Fibroblast of peridontal ligament (primary cell): ENCODE results near the gene FBRSL1.
"Not testable (repeated sequence)": the region's sequence is repeated elsewhere in the genome, so short reads cannot be mapped to it uniquely, and the experiment has no call there.

Source experiments
- DNase-seq: peaks from one replicate; pipeline ENCODE4 v3.0.0-alpha.2; 2010; ENCODE audit errors: extremely low read depth

FBRSL1 gene

DNA sequence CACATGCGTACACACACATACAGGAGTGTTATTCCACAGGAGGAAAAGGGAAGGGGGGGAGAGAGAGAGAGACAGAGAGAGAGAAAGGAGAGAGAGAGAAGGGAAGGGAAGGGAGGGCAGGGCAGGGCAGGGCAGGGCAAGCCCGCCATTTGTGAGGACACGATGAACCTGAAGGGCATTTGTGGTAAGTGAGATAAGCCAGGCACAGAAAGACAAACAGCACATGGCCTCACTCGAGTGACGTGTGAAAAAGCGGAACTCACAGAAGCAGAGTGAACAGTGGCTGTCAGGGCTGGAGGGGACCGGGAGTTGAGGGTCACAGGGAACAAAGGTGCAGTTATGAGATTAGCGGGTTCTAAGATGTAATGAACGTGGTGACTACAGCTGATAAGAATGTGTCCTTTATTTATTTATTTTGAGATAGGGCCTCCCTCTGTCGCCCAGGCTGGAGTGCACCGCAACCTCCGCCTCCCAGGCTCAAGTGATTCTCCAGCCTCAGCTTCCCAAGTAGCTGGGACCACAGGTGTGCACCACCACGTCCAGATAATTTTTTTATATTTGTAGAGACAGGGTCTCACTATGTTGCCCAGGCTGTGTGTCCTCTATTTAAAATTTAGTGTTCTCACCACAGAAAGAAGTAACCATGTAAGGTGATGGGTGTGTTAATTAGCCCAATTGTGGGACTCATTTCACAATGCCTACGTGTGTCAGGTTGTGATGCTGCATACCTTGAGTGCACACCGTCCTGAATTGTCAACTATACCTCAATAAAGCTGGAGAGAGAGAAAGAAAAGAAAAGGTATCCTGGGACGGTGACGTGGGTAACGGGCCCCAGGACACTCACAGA, 18.7 kb upstream of the FBRSL1 start:
- DNase-seq, result no peak

DNA sequence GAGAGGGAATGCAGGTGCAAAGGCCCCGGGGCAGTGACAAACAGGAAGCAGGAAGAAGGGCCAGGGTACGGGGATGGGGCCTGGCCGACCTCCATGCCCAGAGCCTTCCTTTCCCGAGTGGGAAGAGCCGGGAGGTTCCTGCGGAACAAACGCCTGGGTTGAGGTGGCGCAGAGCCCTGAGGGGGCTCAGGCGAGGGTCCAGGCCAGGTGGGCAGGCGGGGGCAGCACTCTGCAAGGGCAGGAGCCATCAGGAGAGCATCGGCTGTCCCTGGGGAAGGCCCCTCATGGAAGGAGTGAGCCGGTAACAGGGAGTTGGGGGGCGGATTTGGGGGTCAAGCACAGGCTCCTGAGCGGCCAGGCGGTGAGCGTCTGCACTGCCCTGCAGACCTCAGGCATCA, 18.1 kb upstream of the FBRSL1 start:
- no peak for DNase-seq

DNA sequence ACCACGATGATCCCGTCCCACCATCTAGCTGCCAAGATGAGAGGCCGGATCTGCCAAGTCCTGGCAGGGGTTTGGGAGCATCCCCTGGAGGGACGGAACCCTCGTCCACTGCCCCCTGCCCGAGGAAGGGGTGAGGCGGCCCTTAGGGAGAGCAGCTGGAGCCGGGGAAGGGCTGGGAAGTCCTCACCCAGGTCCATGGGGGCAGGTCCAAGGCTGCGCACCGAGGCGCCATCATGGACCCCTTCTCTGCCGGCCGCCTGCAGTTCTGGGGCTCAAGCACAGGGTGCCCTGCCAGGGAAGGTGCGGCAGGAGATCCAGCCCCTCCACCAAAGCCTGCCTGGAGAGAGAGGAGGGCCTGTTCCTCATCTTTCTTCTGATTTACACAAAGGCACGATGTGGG, 17.6 kb upstream of the FBRSL1 start:
- no peak for DNase-seq

DNA sequence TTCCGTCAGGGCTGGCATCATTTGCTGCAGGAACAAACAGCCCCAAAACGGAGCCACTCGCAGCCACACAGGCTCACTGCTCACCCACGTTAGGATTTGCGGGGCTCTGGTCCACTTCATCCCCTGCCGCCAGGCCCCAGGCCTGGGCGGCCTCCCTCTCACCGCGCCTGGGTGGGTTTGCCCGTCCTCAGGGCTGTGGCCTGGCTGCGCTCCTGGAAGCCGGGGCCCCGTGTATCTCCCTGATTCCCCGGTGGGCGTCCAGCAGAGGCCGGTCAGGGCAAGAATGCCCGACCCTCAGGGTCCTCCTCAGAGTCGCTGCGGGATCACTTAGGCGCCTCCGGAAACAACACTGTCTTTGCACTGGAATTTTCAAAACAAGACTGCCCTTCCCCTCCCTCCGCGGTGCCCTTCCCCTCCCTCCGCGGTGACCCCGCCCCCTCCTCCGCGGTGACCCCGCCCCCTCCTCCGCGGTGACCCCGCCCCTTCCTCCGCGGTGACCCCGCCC, 15.7 kb upstream of the FBRSL1 start:
- DNase-seq, result no peak

DNA sequence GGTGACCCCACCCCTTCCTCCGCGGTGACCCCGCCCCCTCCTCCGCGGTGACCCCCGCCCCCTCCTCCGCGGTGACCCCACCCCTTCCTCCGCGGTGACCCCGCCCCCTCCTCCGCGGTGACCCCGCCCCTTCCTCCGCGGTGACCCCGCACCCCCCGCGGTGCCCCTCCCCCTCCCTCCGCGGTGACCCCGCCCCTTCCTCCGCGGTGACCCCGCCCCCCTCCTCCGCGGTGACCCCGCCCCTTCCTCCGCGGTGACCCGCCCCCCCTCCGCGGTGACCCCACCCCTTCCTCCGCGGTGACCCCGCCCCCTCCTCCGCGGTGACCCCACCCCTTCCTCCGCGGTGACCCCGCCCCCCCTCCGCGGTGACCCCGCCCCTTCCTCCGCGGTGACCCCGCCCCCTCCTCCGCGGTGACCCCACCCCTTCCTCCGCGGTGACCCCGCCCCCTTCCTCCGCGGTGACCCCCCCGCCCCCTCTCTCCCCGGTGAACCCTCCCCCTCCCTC, 15.1 kb upstream of the FBRSL1 start:
- not testable (repeated sequence) for DNase-seq

DNA sequence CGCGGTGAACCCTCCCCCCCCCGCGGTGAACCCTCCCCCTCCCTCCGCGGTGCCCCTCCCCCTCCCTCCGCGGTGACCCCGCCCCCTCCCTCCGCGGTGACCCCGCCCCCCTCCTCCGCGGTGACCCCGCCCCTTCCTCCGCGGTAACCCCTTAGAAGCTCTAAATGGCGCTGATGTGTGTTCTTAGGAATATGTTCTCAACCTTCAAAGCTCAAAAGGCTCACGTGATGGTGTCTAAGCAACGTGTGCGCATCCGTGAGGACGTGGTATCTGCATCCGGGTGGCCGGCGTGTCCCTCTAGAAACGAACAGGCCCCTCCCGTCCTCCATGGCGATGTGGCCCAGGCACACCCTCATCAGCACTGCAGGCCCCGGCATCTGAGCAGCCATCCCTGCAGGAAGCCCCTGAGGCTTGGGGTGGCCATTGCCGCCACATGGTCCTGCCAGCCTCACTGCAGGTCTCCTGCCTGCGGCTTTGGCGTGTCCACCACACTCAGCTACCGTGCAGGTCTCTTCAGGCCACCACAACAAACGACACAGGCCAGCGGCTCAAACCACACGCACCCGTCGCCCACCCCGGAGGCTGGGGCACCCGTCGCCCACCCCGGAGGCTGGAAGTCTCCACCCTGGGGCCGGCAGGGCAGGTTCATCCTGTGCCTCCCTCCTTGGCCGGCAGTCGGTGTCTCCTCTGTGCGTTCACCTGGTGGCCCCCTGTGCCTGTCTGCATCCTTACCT, 14.5 kb upstream of the FBRSL1 start:
- DNase-seq, result no peak

DNA sequence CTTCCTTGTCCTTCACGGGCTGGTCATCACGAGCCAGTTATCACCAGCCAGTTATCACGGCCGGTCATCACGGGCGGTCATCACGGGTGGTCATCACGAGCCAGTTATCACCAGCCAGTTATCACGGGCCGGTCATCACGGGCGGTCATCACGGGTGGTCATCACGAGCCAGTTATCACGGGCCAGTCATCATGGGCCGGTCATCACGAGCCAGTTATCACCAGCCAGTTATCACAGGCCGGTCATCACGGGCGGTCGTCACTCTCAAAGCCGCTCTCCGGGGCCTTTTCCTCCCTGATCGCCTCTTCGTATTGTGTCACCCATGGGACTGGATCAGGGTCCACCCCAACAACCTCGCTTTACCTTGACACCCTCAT, 13.9 kb upstream of the FBRSL1 start:
- no peak for DNase-seq

DNA sequence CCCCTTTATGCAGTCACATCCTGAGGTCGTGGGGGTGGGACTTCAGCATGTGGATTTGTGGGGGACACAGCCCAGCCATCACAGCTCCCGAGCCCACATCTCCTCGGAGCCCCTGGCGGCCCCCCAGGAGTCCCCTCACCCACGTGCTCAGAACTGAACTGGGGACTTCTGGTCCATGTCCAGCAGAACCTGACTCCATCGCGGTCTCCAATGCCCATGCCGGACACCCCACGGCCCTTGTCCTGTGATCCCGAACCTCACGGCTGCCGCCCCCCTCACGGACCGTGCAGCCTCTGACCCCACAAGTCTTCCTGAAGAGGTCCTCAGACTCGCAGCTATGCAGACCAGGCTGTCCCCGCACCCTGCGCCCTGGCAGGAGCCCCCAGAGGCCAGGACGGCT, 13.5 kb upstream of the FBRSL1 start:
- no peak for DNase-seq

DNA sequence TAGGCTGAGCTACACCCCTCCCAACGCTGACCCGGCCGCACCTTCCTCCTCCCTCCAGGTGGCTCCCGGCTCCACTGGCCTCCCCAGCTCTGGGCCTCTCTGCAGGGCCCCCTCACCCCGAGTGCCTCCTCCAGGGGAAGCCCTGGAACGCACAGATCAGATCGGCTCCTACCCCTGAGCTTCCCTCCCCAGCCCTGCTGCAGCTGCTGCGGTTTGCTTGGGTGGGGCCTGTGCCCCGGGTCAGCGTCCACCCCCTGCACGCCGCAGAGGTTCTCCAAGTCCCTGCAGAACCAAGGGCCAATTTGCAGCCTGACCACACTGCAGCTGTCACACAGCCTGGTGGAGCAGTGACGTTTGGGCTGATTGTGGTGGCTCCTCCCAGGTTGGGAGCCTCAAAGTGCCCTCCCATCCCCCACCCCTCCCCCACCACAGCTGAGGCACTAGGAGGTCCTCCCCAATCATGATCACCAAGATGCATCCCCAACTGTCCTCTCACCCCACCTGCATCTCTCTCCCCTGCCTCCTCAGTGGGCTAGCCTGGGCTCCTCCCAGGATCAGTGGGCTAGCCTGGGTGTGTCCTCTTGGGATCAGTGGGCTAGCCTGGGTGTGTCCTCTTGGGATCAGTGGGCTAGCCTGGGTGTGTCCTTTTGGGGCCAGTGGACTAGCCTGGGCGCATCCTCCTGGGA, 12.8 kb upstream of the FBRSL1 start:
- no peak for DNase-seq

DNA sequence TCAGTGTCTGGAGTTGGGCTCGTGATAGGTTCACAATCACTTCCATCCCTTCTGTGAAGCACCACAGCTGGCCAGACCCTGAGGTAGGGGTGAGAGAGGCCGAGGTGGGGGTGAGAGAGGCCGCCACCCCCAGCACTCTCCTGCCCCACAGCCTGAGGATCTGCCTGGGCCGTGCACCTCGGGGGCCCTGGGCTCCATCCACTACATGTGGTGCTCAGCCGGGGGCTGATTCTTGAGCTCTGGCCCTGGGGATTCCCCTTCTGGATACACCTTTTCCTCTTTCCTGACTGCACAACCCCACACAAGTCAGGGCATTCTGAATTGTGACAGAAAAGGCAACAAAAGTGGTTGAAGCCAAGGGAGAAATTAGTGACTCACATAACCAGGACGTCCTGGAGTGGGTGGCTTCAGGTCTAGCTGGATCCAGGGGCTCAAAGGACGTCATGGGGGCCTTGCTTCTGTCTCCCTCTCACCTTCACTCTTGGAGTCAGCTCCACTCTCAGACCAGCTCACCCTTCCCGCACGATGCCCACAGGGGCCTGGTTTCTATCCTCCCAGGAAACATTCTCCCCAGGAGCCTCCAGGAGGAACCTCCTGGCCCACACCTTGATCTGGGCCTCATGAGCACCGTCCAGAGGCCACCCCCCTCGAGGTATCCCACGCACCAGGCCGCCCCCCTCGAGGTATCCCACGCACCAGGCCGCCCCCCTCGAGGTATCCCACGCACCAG, 12.1 kb upstream of the FBRSL1 start:
- no peak for DNase-seq

DNA sequence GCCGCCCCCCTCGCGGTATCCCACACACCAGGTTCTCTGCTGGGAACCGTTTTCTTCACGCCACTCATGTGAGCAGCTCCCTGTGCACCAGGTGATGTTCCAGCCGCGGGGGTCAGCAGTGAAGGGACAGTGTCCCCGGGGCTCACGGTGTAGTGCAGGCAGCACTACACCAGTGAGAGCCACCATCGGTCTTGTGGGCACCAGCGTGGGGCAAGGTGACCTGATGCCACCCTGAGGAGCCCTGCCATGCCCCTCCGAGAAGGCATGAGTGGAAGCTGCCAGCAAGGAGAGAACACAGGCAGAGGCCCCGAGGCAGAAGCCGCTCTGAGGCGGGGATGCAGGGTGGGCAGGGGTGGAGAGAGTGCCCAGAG, 11.5 kb upstream of the FBRSL1 start:
- DNase-seq, result no peak

DNA sequence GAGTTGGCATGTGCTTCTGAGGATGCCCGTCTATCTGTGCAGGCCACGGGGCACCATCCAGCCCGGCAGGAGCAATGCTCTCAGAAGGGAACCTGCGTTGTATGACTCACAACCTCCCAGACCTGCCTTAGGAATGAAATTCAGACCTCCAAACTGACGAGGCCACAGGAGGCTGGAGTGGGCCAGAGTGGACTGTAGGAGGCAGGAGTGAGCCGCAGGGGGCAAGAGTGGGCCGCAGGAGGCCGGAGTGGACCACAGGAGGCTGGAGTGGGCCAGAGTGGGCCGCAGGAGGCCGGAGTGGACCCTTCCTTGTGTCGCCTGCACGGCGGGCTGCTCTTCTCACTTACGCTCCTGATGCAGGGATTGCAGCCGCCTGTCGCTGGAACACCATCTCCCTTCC, 11.1 kb upstream of the FBRSL1 start:
- no peak for DNase-seq

DNA sequence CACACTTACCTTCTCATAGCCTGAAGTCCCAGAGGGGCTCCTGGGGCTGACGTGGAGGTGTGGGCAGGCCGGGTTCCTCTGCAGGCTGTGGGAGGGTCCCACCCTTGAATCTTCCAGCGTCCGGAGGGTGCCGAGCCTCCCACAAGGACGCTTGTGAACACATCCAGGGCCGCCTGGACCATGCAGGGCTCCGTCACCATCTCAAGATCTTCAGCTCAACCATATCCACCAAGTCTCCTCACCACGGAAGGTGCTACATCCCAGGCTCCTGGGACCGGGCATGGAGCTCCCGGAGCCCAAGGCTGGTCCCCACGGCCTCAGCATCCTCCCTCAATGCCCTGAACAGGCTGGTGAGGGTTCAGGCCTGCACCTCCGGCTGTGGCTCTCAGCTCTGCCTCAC, 10.7 kb upstream of the FBRSL1 start:
- no peak for DNase-seq

DNA sequence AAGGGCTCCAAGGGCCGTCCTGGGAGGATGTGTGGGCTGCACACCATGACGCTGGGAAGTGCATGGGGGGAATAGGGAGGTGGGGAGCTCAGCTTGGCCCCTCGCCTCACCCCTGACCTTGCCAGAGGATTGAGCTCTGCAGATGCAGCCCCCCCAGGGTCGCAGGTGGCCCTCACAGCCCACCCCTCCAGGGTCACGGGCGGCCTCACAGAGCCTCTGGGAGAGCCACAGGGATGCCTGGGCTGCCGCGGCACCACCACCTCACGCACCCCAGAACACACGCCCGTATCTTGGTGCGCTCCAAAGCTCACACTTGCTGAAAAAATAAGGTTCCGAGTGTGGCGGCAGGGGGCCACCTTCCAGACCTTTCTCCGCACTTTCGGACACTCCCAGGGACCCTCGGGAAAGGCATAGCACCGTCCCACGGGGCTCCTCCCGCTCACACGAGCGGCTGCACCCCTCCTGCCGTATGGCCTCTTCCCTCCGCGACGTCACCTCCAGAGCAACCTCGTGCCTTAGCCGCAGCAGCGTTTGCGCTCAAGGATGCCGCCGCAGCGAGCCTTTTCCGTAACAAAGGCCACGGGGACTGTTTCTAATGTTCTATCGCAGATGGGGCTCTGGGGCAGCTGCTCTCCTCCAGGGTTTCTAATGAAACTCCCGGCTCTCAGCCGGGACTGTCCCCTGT, 9.9 kb upstream of the FBRSL1 start:
- no peak for DNase-seq

DNA sequence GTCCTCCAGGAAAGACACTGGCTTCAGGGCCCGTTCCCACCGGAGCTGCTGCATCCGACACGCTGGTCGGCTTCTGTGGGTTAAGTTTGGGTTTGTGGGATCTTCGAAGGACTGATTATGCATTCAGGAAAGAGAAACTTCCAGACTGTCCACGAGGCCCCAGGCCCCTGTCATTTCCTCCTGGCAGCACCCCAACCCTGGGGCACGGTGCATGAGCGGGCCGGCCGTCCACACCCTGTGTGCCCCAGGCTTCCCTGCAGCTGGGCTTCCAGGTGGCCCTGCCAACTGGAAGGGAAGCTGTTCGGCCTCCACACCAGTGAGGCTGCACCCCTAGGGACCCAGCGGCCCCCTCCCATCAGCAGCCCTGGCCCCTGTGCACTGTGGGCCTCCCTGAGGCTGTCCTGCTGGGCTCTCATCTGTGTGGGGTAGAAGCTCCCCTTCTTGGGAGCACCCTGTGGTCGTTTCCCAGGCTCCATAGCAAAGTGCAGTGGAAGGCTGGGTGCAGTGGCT, 9.3 kb upstream of the FBRSL1 start:
- no peak for DNase-seq

DNA sequence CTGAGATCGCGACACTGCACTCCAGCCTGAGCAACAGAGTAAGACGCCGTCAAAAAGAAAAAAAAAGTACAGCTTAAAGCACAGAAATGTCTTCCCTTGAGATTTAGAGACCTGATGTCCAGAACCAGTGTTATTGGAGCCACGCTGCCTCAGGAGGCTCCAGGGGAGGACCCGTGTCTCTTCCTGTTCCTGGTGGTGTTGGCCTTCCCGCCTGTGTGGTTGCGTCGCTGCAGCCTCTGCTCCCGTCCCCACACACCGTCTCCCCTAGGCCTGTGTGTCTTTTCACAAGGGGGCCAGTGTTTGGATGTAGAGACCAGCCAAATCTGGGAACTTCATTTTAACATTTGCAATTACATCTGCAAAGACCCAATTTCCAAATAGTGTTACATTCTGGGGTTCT, 8.6 kb upstream of the FBRSL1 start:
- DNase-seq, result no peak

DNA sequence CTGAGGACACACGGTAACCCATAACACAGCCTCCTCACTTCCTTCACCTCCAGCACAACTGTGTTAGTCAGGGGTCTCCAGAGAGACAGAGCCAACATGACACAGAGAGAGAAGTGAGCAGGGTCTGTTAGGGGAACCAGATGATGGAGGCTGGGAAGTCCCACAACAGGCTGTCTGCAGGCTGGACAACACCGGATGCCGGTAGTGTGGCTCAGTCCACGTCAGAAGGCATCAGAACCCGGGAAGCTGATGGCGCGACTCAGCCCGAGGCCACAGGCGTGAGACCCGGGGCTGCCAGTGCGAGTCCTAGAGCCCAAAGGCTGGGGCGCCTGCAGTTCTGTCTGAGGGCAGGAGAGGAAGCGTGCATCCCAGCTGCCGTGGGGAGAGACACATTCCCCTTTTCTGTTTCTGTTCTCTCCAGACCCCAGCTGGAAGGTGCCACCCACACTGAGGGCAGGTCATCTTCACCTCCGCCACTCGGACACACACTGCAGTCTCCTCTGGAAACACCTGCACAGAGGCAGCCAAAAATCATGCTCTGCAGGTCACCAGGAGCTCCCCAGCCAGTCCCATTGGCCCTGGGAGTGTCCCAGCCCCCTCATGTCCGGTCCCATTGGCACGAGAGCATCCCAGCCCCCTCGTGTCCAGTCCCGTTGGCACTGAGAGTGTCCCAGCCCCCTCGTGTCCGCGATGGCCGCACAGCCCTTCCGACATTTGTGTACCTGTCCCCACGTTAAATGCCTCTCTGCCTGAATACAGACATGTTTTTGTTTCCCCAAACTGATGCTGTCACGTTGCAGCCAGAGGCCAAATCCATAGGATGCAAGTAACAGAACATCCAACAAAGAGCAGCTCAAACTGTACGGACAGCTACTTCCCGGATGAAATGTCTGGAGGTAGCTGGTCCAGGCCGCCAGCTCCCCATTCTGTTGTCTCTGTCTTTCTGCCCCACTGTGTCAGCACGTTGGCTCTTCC, 7.9 kb upstream of the FBRSL1 start:
- no peak for DNase-seq

DNA sequence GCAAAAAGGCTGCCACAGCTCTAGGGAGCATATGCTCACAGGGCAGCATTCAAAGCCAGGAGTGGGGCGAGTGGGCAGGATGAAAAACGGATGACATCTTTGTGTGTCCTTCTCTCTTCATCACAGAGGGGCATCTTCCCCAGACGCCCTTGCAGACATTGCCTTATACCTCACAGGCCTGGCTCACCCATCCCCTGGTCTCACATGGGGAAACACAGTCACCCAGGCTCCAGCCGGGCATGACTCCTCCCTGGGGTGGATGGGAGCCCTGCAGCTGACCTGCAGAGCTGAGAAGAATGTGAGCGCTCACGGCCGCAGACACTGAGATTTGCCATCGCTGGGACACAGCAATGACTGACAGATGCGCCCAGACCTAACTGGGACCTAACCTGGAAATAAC, 7.2 kb upstream of the FBRSL1 start:
- no peak for DNase-seq

DNA sequence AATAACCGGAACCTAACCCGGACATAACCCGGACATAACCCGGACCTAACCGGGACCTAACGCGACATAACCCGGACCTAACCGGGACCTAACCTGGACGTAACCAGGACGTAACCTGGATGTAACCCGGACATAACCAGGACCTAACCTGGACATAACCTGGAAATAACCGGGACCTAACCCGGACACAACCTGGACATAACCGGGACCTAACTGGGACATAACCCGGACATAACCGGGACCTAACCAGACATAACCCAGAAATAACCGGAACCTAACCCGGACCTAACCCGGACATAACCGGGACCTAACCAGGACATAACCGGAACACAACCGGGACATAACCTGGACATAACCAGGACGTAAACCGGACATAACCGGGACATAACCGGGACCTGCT, 6.7 kb upstream of the FBRSL1 start:
- DNase-seq, result no peak

DNA sequence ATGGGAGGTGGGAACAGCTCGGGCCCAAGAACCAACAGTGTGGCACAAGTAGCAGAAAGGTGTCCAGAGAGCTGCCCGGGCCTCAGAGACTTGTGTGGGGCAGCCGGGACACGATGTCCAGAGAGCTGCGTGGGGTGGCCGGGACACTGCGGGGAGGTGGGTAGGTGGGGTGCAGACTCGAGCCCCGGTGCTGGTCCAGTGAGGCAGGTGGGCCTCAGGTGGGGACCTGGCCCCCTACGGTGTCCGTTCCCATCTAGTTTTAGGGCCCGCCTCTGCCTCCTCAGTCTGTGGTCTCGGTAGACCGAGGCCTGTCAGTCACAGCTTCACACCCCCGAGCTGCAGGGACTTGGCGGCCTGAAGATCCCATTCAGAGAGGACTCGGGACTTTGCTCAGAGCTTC, 6.3 kb upstream of the FBRSL1 start:
- no peak for DNase-seq
